Ishikawa (cell line): ENCODE data around the gene GNB5.

ENCODE experiments used
- CEBPB ChIP-seq: IDR thresholded peaks from 2 replicates; pipeline ENCODE4 v1.6.1; 2012
- EP300 ChIP-seq: IDR thresholded peaks from 2 replicates; pipeline ENCODE4 v1.6.1; 2012; ENCODE audit warnings: borderline replicate concordance
- MAX ChIP-seq: IDR thresholded peaks from 2 replicates; pipeline ENCODE4 v1.6.1; 2012
- RAD21 ChIP-seq: IDR thresholded peaks from 2 replicates; pipeline ENCODE4 v1.6.1; 2012; ENCODE audit warnings: low read depth
- TAF1 ChIP-seq: IDR thresholded peaks from 2 replicates; pipeline ENCODE4 v1.6.1; 2012; ENCODE audit warnings: low read depth, mild to moderate bottlenecking
- TEAD4 ChIP-seq: IDR thresholded peaks from 2 replicates; pipeline ENCODE4 v1.6.1; 2012
- USF1 ChIP-seq: IDR thresholded peaks from 2 replicates; pipeline ENCODE4 v1.6.1; 2012

GRCh38 chr15:52117549-52117948 lies 73.6 kb downstream of the GNB5 start:
- TF ChIP-seq TAF1 (no peak), EP300 (peak; percentile 14; the same call in 1 of the 2 replicates), MAX (no peak), USF1 (no peak), CEBPB (no peak), RAD21 (no peak), TEAD4 (0 out of 2 replicates have a peak, but pooled peaks have one; percentile 5)
